Activated CD4-positive, alpha-beta T cell treated with anti-CD3 and anti-CD28 coated beads for 24 hours (primary cell): ENCODE measurements around the gene UNC13B.
"Not testable (repeated sequence)": the region's sequence is repeated elsewhere in the genome, so short reads cannot be mapped to it uniquely, and the experiment has no call there.

Experiments used
- DNase-seq, 2 donors: peaks; one replicate each; pipeline ENCODE4 v3.0.0-alpha.2; 2020; ENCODE audit warnings: low read depth in 2 of 2

Gene UNC13B

DNA sequence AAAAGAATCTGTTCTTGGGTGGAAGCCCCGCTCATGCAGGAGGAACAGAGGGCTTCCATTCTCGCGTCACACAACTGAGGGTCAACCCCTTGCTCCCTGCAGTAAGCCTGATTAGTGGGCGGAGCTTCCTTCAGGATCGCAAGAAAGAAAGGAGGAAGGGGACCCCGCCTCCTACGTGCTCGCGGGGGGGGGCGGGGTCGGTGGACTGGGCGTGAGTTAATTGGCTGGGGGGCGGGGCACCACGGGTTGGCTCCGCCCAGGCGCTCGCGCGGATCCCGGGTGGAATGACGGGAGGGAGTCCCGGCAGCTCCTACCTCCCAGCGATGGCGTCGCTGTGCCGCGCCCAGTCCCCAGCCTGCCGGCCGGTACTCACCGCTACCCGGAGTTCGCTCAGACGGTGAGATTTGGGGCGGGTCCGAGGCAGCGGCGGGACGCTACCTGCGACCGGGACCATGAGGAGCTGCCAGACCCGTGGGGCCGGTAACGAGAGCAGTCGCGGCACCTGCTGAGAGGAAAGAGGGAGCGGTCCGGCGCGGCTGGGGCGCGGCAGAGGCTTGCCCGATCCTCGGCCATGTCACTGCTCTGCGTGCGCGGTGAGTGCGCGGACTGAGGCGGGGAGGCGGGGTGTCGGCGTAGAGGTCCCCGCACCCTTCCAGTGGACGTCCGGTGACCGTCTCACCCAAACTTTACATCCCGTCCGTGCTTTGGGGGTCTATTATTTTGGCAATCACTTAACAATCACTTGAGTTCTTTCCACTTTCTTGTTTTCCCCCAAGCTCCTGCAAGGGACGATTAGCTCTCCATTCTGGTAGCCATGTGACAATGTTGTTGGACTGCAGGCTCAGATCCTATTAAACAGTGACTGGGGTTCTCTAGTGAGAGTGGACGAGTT, at the start of gene UNC13B:
TSS of gene UNC13B (plus strand) at position 297 of the 892 bp plus-strand sequence. CDS start at position 572, 275 bp downstream.
- peak; percentile 58 to 78 for DNase-seq

DNA sequence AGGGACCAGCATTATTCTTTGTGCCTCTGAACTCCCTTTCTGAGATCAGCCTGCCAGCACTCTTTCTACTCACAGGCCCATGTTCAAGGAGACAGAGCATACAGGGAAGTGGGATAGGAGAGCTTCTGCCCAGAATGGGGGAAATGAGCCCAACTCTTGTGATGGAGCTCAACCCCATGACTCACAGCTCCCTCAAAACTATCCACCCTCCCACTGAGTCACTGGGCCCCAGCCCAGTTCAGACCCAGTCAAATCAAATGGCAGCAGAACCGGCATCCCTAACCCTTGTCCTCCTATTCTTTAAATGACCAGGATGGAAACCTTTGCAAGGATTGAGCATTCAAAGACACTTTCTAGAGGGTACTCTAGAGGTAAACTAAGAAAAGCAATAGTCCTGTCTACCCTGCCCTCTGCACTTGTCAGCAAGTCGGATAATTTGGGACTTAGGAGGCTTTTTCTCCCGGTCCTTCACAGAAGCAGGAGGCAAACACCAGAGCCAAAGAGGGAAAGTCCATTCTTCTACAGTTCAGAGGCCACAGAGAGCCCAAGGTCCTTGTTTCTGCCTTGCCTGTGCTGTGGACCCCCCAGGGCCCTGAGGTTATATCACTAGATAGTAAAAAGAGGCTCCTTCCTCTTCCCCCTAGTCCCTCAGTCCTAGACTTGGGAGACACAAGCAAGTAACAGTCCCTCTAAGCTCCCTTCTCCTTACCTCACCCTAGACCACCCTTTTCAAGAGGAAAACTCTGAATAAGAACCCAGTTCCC, 49.4 kb upstream of the UNC13B start:
- DNase-seq: no peak

DNA sequence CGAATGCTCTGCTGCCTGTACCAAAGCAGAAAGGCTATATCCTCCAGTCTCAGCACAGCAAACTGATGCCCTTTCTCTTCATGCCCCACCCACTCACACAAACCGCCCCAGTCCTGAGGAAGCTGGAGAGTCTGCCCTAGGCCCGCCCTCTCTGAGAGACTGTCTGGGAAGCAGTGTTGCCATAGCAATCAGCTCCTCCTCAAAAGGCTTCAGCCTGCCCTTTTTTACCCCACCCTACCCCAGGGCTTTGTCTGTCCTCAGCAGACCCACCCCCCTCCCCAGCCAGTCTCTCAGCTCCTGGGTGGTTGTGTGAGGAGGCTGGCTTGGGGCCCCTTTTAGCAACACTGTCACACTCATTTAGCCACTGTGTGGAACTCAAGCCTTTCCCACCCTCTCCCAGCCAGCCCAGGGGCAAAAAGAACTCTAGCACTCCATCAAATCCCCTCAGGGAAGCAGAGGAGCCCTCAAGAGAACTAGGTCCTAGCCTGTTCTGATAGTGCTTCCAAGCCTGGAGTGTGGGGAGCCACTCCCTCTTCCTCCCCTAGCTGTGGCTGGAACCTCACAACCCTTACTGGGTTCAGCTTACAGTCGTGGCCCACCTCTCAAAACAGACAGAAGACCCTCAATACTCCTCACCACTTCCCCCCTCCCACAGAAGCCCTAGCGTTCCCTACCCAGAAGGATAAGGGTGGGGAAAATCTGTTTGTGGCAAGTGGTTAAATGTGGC, 47.5 kb upstream of the UNC13B start:
- DNase-seq: peak; percentile 43 to 52

DNA sequence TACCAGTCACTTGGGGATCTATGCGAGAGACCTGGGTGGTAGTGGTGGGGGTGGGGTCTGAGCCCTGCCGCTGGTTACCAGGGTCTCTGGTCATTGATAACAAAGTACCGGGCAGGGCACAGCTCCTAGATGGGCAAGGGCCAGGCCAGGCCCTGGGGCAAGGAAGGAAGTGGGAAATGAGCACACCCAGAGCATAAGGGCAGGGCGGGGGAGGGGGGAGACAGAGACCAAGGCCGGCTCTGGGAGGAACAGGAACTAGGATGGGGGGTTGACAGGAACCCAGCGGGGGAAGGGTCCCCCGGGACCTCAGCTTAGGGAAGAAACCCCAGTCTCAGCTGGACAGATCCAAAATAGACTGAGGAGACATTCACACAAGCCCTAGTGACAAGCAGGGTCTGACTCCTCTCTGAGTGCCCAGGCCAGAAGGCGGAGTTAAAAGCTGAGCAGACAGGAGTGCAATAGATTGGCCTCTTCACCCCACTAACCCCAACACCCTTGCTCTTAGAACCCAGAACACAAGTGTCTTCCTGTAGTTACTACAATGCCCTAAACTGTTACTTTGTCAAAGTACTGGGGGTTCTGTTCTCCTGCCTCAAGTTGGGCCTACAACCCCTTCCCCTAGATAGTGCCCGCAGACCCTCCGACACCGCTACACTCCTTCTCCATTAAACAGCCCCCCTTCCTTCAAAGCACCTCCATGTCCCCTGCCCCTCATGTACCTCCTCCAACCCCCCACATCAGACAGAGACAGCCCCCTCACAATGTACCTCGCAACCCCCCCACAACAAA, 46.8 kb upstream of the UNC13B start:
- DNase-seq: no peak

DNA sequence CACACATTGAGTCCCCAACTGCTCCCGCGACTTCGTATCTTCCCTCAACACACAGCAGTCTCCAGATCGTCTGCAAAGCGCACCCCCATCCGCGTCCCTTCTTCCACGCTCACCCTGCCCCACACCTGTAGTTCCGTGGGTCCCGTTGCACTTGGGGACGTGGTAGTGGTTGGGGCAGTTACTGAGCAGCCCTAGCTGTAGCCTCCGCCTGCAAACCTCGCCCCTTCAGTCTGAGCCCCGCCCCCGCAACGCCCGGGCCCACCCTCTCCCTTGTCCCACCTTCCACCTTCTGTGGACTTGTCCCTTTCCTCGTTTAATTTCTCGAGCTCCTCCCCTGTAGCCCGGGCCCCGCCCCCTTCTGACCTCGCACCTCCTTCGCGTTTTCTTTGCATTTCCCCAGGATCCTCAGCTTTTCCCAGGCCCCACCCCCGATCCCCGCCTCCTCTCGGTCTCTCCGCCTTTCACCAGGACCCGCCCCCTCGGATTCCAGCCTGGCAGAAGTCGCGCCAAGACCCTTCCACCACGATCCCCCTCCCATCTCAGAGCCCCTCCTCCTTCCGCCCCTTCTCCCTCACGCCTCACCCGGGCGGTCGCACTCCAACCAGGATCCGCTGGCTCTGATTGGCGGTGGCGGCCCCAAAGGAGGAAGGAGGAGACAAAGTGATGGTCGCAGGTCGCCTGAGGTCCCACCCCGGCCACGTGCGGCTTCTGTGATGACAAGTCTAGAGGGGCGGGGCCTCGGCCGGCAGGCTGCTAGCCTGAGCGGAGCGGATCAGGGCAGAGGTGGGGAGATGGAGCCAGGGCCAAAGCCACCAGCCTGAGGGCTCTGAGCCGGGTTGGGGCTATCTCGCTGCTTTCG, 45.9 kb upstream of the UNC13B start, which contains the start of gene ATOSB:
TSS of gene ATOSB (minus strand) at position 183 of the 859 bp plus-strand sequence. CDS start 7,588 bp downstream, outside the sequence.
- DNase-seq: peak; percentile 83 to 90

DNA sequence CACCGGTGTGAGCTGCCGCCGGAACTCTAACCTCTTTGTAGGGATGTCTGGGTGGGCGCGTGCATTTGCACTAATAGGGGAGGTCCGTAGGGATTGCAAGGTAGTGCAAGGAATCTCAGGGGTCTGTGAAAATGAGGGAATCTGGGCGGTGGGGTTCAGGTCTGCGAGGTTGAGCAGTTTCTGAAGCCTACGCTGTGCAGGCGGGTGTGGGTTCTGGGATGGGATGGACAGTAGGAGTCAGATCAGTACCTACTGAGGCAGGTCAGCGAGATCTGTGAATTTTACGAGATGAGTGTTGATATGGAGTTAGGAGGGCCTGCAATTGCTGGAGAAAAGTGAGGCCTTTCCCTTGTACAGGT, 45.3 kb upstream of the UNC13B start:
- DNase-seq: no peak

DNA sequence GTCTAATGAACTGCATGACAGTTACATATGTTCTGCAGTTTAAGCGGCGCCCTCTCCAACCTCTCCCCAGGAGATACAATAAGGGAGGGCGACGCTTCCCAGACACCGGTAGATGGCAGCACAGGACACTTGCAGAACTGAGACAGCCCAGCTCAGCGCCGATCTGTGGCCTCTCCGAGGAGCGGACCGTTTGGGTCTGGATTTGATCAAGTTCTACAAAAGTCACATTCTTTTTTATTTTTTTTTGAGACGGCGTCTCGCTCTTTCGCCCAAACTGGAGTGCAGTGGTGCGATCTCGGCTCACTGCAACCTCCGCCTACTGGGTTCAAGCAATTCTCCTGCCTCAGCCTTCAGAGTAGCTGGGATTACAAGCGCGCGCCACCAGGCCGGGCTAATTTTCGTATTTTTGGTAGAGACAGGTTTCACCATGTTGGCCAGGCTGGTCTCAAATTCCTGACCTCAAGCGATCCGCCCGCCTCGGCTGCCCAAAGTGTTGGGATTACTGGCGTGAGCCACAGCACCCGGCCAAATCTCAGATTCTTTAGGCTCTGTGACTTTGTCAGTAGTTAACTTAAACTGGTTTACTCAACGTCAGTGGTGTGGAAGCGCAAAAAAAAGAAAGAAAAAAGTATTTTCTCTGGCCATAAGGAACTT, 44.8 kb upstream of the UNC13B start:
- DNase-seq: peak; percentile 74 to 86

DNA sequence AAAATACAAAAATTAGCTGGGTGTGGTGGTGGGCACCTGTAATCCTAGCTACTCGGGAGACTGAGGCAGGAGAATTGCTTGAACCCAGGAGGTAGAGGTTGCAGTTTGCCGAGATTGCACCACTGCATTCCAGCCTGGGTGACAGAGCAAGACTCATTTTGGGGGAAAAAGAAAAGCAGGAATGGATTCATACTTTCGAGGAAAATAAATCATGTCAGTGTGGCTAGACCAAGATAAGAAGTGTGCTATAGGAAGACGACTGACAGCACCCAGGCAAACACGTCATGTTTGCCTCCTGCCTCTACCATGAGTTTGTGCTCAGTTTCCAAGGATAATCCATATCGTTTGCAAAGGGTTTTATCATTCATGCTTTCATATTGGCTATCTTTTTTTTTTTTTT, 26.9 kb upstream of the UNC13B start:
- DNase-seq: no peak

DNA sequence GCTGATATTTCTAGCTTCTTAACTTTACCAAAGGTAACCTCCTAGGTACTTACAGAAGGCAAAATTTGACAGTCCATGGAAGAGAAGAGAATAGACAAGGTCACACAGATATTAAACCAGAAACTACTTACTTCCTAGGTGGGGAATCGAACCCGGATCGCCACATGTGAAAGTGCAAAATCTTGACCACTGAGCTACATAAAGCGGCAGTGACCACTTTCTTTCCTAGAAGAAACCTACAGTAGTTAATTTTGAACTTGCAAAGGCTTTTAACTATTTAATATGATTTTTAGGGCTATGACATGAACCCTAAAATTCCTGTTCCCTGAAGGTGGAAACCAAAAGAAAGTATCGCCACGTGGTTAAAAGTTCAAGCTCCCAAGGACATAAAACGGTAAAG, 25.8 kb upstream of the UNC13B start:
- no peak for DNase-seq

DNA sequence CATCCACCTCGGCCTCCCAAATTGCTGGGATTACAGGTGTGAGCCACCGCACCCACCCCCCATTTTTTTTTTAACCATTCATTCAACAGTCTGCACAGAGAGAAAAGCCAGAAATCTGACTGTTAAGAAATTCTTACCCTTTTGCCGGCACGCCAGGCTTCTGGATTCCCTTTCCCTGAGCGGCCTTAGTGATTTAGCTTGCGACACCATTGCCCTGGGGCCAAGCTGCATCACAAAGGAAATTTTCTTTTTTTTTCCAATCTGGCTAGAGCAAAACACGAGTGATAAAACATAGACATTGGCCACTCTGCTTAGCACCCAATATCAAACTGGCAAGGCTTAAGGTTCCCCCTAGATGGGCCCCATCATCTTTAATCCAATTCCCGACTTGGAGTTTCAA, 24.9 kb upstream of the UNC13B start:
- DNase-seq: no peak

DNA sequence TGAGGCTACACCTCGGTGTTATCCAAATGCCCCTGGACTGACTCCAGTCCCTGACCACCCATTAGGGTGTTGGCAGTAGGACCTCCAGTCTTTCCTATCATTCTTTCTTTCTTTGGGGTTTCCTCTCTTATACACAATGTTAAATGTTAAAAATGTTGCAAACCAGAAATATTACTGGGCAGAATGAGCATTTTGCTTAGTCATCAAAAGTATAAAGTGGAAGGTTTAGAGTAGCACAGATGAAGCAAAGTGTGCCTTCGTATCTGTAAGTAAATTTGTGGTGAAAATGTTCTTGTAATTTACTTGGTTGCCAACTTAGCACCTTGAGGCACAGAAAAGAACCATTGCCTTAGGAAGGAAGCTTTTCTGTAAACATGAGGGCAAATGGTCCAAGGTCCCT, 21.7 kb upstream of the UNC13B start:
- no peak for DNase-seq

DNA sequence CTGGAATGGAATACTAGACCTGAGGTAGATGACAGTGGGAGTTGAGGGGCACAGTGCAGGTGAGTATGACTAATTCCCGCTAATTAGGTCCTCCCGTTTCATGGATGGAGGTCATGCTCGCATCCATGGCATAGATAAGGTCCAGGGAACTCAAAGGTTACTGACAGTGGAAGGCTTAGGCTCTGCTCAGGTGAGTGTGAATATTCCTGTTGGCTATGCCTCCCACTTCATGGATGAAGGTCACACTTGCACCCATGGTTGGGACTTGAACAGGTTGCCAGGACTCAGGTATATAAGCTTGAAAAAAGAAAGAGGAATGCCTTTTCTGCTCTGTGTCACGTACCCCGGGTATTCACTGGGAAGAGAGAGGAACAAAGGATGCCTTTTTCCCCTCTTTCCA, 19.8 kb upstream of the UNC13B start:
- DNase-seq: no peak

DNA sequence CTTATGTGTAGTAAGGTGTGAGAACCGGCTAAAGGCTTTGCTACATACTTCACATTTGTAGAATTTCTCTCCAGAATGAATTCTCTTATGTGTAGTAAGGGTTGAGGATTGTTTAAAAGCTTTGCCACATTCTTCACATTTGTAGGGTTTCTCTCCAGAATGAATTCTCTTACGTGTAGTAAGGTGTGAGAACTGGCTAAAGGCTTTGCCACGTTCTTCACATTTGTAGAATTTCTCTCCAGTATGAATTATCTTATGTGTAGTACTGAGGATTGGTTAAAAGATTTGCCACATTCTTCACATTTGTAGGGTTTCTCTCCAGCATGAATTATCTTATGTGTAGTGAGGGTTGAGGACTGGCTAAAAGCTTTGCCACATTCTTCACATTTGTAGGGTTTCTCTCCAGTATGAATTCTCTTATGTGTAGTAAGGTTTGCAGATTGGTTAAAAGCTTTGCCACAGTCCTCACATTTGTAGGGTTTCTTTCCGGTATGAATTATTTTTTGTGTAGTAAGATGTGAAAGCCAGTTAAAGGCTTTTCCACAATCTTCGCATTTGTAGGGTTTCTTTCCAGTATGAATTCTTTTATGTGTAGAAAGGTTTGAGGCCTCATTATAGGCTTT, 13.8 kb upstream of the UNC13B start:
- DNase-seq: not testable (repeated sequence)

DNA sequence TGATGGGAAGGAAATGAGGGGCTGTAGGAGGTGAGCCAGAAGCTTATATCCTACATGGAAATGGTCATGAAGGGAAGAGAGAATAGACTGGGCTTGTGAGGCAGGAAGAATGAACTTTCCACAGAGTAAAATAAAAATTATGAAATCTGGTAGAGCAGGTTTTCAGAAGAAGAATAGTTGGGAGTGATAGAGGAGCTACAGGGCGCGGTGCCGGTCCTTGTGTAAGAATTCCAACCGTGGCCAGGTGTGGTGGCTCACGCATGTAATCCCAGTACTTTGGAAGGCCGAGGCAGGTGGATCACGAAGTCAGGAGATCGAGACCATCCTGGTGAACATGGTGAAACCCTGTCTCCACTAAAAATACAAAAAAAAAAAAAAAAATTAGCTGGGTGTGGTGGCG, 8.9 kb upstream of the UNC13B start:
- no peak for DNase-seq

DNA sequence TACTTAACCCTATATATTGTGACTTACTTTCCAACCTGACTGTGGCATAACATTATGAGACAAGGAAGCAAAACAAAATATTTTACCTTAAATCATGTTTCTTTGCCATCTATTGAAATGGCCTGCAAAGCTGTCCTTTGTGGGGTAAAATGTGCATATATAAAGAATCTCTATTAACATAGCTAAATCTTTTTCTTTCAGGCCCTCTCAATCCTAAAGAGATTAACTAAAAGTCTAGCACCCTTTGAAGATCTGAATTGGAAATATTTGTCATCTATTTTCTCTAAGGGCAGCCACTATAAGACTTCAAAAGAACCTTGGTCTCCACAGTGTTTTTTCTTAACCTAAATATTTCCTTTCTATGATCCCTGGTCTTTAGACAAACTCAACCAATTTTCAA, 5.0 kb upstream of the UNC13B start:
- DNase-seq: no peak

DNA sequence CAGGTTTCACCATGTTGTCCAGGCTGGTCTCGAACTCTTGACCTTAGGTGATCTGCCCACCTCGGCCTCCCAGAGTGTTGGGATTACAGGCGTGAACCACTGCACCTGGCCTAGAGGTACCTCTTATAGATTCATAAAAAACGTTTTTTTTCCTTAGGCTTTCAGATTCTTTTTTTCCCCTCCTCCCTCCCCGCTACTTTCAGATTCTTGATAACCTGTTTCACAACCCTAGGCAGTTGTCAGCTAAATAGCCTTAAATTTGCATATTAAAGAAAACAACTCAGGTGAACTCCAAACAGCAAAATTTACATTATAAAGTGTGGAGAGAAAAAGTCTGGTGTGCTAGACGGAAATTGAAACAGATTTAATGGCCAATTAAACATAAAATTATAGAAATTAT, 4.0 kb upstream of the UNC13B start:
- not testable (repeated sequence) for DNase-seq

DNA sequence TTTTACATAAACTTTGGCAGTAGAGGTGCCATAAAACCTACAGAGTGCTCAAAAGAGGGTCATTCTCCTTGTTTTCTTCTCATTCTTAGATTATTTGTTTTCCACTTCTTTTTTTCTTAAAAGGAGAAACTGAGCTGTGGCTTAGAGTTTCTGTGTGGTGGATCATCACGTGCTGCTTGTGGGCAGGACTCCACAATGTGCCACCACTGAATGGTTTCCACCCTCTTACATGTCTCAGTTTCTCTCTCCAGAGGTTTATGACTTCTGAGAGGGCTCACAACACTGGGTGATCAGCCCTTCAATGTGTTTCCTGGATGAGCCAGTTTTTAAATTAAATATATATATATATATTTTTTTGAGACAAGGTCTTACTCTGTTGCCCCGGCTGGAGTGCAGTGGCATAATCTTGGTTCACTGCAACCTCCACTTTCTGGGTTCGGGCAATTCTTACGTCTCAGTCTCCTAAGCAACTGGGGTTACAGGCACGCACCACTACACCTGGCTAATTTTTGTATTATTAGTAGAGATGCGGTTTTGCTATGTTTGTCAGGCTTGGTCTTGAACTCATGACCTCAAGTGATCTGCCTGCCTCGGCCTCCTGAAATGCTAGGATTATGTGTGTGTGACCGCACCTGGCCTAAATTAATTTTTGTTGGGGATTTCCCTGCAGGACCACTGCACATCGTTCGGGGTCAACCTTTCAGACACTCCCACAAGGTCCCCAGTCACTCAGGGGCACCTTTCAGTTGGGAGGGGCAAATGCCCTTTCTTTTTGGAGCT, 3.1 kb upstream of the UNC13B start:
- no peak for DNase-seq

DNA sequence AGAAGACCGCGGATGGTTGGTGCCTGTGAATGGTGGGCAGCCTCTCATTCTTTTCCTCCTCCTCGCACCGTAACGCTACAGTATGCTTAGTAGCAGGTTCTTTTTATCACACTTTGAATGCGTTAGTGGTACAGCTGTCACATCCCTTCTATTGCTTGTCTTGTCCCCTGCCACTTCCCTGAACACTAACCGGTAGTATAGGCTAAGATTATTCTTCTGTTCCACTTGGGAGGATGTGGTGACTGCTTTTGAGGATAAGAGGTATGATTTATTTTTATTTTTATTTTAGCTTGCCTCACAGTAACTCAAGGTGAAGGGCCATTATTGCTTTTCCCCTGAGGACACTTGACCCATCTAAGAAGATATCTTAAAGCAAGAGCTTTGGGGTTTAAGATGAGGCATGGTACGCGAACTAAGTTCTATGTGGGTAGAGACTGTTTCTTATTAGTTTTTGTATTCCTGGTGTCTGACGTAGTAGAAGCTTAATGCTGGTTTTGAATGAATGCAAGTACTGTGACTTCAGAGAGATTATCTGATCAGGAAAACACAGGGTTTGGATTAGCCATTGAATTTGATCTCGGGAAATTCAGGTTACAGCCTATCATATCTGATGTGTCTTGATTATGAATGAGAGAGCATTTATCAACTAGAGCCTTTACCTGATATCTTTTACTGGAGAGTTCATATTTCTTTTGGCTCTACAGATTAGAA, 951 bp downstream of the UNC13B start:
- DNase-seq: no peak
